ENCODE data around the gene SDC4.
A peak's percentile ranks its signal among the peaks of the same experiment; 100 is the strongest.

SDC4 gene

GRCh38 chr20:45347936-45348778, at the start of gene SDC4:
Gene SDC4 (minus strand): TSS chr20:45348424. CDS start chr20:45348384, 40 bp downstream.
- H3K4me3 ChIP-seq (replicated peaks; ENCODE audit: low read depth, low read length) = peak within 1 kb of the TSS; percentile 54
- H3K36me3 ChIP-seq (ENCODE audit: control insufficient read depth, insufficient read depth, low read length) = no peaks in the 10 kb centered on the region
- peak; percentile 47 for DNase-seq (ENCODE audit: extremely low read depth, insufficient read length)
- no peaks in the 10 kb centered on the region for H3K27me3 ChIP-seq (replicated peaks; ENCODE audit: control insufficient read depth, insufficient read depth, low read length)
- TF ChIP-seq CTCF (IDR thresholded peaks at IDR 0.05; ENCODE audit: insufficient read depth, low read length, poor library complexity, severe bottlenecking) = no peak

GRCh38 chr20:45395114-45395415, 46.8 kb upstream of the SDC4 start:
- Histone ChIP-seq H3K4me3 (replicated peaks; ENCODE audit: low read depth, low read length) (no peak overlapping the region), H3K36me3 (ENCODE audit: control insufficient read depth, insufficient read depth, low read length) (no peaks in the 10 kb centered on the region), H3K27me3 (replicated peaks; ENCODE audit: control insufficient read depth, insufficient read depth, low read length) (no peaks in the 10 kb centered on the region)
- no peak for DNase-seq (ENCODE audit: extremely low read depth, insufficient read length)
- TF ChIP-seq CTCF (IDR thresholded peaks at IDR 0.05; ENCODE audit: insufficient read depth, low read length, poor library complexity, severe bottlenecking) = no peak

GRCh38 chr20:45394221-45395113, 46.2 kb upstream of the SDC4 start:
- TF ChIP-seq CTCF (IDR thresholded peaks at IDR 0.05; ENCODE audit: insufficient read depth, low read length, poor library complexity, severe bottlenecking) = no peak
- no peaks in the 10 kb centered on the region for H3K36me3 ChIP-seq (ENCODE audit: control insufficient read depth, insufficient read depth, low read length)
- DNase-seq (ENCODE audit: extremely low read depth, insufficient read length) = no peak
- no peaks in the 10 kb centered on the region for H3K27me3 ChIP-seq (replicated peaks; ENCODE audit: control insufficient read depth, insufficient read depth, low read length)
- H3K4me3 ChIP-seq (replicated peaks; ENCODE audit: low read depth, low read length) = no peak overlapping the region

- TF ChIP-seq CTCF (IDR thresholded peaks at IDR 0.05; ENCODE audit: insufficient read depth, low read length, poor library complexity, severe bottlenecking) = no peak
- no peak for DNase-seq (ENCODE audit: extremely low read depth, insufficient read length)
- no peaks in the 10 kb centered on the region for H3K27me3 ChIP-seq (replicated peaks; ENCODE audit: control insufficient read depth, insufficient read depth, low read length)
- H3K4me3 ChIP-seq (replicated peaks; ENCODE audit: low read depth, low read length) = no peak overlapping the region
- H3K36me3 ChIP-seq (ENCODE audit: control insufficient read depth, insufficient read depth, low read length) = no peaks in the 10 kb centered on the region
Observed at GRCh38 chr20:45392733-45393132, 44.5 kb upstream of the SDC4 start.

GRCh38 chr20:45391559-45391958, 43.3 kb upstream of the SDC4 start:
- Histone ChIP-seq H3K36me3 (ENCODE audit: control insufficient read depth, insufficient read depth, low read length) (no peaks in the 10 kb centered on the region), H3K4me3 (replicated peaks; ENCODE audit: low read depth, low read length) (no peak overlapping the region)
- TF ChIP-seq CTCF (IDR thresholded peaks at IDR 0.05; ENCODE audit: insufficient read depth, low read length, poor library complexity, severe bottlenecking) = no peak

More at GRCh38 chr20:45391559-45391958, 43.3 kb upstream of the SDC4 start:
- no peak for DNase-seq (ENCODE audit: extremely low read depth, insufficient read length)
- H3K27me3 ChIP-seq (replicated peaks; ENCODE audit: control insufficient read depth, insufficient read depth, low read length) = no peaks in the 10 kb centered on the region
